NCI-H187 treated with DMSO at 0.1 percent for 48 hours (cell line): ENCODE data around the gene UBE2B.
"Not testable (repeated sequence)": the region's sequence is repeated elsewhere in the genome, so short reads cannot be mapped to it uniquely, and the experiment has no call there.

Source experiments
- DNase-seq: peaks from one replicate; lab custom pipeline; 2025; lab: John Stamatoyannopoulos, UW

Gene UBE2B

DNA sequence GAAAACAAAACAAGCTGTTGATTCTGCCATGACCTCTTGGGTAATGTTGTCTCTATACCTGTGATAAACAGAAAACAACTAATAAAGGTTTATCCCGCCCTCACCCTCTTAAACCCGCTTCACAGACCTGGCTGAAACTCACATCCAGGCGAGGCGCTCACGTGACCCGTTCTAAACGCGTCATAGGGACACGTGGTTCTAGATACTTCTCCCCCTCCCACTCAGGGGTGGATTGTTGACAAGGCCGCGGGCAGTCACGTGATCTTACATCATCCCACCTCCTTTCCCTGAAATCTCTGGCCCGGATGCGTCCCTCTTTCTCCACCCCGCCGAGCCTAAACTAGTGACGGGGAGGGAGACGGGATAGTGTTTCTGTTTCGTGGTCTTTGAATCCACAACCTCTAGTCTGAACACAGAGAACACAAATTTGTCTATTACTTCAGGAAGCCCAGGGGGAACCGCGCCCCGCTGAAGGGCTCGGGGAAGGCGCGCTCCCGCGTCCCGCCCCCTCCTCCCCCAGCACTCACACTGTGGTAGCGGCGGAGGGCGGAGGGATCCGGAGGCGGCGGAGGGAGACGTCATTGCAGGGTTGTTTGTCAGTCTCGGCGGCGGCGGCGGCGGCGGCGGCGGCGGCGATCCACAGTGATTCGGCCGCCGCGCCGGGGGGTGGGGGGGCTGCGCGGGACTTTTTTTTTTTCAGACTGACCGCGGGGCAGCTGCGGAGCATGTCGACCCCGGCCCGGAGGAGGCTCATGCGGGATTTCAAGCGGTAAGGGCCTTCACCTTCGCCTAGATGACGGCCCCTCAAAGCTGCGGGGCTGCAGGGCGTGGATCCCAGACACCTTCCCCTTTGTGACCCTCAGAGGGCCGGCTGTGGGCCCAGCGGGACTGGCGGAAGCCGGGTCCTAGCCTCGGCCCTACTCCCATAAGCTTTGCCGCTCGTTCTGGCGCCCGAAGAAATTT, at the start of gene UBE2B:
Gene UBE2B, plus strand, starts transcription at position 699 of the 963 bp plus-strand sequence. Its CDS starts 27 bp downstream, at position 726.
- DNase-seq = peak; percentile 94

DNA sequence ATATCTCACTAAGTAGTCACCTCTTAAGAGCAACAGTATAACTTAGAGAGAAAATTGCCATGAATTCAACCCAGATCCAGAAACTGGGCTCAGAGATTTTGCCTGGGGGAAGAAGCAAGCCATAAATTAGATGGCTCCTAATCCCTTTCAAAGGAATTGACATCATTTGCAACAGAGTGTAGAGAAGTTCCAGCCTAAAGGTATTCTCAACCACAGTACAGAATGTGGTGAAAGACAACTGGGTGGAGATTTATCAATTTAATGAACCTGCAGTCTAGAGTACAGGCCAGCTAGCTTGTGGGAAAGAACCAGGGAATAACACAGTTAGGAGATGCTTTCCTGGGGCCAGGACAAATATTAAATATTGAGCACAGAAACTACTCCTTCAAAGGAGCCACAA, 44.0 kb upstream of the UBE2B start:
- DNase-seq = no peak

DNA sequence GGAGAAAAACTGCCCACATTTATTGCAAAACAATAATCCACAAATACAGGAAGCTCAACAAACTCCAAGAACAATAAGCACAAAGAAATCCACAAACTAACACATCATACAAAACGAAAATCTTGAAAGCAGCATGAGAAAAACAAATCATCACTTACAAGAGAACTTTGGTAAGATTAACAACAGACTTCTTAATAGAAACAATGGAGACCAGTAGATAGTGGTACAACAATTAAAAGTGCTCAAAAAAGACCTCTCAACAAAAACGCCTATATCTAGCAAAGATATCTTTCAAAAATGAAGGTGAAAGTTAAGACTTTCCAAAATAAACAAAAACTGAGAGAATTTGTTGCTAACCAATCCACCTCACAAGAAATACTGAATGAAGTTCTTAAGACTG, 42.8 kb upstream of the UBE2B start:
- DNase-seq = no peak

DNA sequence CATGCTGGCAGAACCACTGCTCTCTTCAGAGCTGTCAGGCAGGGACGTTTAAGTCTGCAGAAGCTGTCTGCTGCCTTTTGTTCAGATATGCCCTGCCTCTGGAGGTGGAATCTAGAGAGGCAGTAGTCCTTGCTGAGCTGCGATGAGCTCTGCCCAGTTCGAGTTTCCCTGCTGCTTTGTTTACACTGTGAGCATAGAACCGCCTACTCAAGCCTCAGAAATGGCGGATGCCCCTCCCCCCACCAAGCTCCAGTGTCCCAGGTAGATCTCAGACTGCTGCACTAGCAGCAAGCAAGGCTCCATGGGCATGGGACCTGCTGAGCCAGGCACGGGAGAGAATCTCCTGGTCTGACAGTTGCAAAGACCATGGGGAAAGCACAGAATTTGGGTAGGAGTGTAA, 34.5 kb upstream of the UBE2B start:
- not testable (repeated sequence) for DNase-seq

DNA sequence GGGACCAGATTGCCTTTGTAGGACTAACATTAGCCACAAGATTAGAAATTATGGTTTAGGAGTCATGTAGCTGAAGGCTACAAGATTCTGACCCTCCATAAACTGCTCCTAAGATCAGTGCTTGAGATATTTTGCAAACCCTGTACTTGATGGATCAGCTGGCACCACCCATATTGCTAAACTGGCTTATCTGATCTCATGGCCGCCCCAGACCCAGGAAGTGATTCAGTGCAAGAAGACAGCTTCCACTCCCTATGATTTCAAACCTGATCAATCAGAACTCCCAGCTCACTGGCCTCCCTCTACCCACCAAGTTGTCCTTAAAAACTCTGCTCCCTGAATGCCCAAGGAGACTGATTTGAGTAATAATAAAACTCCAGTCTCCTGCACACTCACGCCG, 27.9 kb upstream of the UBE2B start:
- not testable (repeated sequence) for DNase-seq

DNA sequence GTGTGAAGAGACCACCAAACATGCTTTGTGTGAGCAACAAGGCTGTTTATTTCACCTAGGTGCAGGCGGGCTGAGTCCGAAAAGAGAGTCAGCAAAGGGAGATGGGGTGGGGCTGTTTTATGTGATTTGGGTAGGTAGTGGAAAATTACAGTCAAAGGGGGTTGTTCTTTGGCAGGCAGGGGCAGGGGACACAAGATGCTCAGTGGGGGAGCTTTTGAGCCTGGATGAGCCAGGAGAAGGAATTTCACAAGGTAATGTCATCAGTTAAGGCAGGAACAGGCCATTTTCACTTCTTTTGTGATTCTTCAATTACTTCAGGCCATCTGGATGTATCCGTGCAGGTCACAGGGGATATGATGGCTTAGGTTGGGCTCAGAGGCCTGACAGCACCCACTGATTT, 25.9 kb upstream of the UBE2B start:
- DNase-seq = not testable (repeated sequence)

DNA sequence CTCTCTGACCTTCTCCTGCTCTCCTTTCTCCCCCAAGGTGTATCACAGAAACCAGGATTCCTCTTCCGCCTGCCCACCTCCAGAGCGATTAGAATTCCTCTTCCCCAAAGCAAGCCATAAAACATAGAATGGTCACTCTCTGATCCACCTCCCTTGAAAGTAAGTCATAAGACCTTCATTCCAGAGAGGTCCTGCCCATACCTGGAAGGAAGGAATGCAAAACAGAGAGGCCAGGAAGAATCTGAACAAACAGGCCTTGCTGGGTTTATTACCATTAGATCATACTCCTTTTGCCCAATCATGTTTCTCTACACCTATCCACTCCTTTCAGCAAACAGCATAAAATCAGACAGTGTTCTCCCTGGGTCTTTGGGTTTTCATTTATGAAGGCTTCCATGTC, 25.4 kb upstream of the UBE2B start:
- DNase-seq = no peak

DNA sequence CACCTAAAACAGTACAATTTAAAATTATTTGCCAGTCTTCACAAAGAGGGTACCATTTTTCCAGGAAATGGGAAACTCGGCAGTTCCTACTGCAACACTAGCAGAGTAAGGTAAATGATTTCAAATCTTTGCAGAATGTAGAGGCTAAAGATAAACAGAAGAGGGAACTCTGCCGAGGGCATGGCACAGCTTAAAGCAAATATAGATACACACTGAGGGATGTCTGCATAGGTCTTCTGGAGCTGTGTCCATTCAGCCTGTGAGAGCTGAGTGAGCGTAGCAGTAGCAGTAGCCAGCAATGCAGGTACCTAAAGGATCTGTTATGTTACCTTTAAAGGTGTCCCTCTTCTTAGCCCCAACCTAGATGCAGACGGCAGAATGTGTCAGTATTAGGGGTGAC, 21.9 kb upstream of the UBE2B start:
- no peak for DNase-seq

DNA sequence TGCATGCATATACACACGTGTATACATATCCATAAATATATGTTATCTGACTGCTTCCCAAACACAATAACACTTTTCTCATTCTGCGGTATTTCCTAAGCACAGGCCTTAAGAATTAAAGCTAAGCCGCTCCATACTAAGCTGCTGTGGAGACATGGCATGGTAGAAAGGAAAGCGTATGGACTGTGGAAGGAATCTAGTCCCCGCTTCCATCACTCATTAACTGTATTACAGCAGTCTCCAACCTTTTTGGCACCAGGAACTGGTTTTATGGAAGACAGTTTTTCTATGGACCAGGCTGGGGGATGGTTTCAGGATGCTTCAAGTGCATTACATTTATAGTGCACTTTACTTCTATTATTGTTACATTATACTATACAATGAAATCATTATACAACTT, 15.7 kb upstream of the UBE2B start:
- no peak for DNase-seq

DNA sequence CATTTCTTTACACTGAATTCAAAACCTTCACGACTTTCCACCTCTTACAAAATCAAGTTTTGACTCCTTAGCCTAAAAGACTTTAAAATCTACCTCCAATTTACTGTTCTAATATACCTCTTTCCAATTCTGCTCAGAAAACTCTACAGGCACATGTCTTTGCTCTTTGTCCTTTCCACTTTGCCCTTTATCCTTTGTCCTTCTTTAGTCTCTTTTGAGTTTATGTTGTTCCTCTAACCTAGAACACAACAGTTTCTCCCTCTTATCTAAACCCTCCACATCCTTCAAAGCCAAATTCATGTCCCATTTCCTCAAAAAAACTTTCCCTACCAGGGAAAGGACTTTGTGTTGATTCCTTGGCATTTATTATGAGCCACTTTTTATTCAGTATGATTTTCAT, 5.8 kb upstream of the UBE2B start:
- no peak for DNase-seq

DNA sequence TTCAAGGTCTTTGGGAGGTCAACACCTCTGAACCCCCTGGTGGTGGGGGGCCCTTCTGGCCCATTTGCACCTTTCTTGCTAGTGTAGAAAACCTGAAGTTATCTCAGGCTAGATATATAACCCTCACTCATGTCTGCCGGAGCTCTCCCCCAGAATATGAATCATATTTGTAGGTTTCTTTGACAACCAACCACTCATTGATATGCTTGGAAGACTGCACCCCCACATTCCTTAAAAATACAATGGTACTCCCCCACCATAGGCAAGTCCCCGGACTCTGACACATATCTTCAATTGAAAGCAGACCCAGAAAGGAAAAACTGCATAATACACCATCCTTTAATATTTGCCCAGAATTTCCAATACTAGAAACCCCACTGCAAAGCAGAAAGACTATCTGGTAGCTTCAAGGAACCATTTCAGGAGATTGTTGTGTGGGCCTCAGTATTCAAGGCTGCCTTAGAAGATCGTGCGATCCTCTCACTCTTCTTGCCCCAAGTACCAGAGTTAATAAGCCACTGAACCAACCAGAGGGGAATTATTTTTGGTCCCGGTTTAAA, 978 bp upstream of the UBE2B start:
- DNase-seq = no peak

DNA sequence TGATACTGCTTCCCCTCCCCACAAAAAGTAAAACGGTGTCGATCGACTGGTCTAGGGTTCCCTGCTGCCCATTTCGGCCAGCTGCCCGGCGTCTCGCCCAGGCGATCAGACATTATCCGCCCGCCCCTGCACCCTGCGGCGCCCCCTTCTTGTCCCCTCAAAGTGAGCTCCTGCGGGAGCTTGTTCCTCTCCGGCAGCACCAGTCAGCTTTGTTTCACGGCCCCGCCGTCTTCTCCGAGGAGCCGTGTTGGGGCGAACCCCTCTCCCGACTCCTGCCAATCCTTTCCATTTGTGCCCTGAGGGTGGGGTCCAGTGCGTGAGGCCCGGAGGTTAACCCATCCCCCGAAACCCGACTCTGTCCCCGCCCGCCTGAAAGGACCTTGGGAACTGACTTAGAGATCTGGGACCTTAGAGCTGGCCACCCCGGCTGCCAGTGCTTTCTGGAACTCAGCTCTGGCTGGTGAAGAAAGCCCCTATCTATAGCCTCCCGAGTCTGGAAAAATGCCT, 518 bp downstream of the UBE2B start:
- no peak for DNase-seq

DNA sequence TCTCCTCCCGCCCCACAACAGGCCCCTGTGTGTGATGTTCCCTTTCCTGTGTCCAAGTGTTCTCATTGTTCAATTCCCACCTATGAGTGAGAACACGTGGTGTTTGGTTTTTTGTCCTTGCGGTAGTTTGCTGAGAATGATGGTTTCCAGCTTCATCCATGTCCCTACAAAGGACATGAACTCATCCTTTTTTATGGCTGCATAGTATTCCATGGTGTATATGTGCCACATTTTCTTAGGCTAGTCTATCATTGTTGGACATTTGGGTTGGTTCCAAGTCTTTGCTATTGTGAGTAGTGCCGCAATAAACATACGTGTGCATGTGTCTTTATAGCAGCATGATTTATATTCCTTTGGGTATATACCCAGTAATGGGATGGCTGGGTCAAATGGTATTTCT, 2.3 kb downstream of the UBE2B start:
- not testable (repeated sequence) for DNase-seq

DNA sequence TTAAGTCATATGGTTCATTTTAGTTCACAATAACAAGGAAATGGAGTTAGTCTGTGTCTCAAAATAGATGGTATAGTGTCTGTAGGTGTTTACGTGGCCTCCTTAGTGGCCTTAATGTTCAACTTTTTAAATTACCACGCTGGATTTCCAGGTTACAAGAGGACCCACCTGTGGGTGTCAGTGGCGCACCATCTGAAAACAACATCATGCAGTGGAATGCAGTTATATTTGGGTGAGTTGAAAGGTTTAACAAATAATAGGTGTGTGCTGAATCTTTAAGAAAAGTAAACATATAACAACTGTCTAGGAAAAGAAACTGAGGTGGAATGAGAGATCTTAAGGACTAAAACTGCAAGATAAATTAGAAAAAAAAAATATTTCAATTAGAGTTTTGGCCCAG, 2.9 kb downstream of the UBE2B start:
- no peak for DNase-seq

DNA sequence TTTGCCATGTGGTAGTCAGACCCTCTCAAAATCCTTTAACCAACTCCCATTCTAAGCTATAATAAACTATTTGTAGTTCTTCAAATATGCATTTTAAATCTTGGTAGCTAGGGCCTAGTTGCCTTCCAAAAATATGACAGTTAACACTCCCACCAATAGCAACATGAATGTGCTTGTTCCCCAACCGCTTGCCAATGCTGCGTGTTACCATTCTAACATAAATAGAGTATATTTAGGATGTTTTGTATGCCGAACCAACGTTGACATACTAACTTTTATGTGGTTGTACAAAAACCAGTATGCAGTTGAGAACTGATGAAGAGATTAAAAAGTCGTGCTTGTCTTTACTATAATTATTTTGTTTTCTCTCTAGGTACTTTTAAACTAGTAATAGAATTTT, 9.0 kb downstream of the UBE2B start:
- DNase-seq = no peak

DNA sequence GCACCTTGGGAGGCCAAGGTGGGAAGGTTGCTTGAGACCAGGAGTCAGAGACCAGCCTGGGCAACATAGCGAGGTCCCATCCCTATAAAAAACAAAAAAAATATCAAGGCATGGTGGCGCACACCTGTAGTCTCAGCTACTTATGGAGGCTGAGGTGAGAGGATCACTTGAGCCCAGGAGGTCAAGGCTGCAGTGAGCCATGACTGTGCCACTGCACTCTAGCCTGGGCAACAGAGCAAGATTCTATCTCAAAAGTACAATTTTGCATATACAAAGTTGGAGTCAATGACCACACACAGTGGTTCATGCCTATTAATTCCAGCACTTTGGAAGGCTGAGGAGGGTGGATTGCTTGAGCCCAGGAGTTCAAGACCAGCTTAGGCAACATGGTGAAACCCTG, 10.8 kb downstream of the UBE2B start:
- DNase-seq = not testable (repeated sequence)

DNA sequence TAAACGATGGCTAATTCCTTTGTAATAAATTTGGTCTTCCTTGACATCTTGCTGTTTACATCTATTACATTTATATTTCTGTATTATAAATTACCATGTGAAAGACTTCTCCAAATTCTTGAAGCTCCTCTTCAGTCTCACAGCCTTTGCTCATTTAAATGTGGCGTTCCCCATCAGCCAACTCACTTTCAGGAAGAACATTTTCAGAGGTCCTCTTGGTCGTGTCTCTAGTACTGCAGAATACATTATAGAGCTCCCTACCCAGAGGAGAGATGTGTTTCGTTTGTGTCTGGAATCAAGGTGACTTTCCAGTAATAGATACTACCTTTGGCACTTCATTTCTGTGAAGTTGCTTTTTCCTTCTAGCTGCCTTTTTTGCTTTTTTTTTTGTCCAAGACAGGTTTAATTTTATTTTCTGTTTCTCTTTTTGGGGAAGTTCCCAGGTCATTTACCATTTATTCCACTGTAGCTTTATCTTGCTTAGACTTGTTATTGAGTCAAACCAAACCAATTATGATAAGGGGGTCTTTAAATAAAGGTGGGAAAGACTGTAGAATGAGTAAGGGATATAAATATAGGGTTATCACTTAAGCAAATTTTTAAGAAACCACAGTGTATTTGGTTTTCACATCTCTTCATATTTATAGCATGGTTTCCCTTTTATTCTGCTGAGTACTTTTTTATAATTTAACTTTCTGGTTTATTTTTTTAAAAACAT, 12.8 kb downstream of the UBE2B start:
- DNase-seq = no peak

DNA sequence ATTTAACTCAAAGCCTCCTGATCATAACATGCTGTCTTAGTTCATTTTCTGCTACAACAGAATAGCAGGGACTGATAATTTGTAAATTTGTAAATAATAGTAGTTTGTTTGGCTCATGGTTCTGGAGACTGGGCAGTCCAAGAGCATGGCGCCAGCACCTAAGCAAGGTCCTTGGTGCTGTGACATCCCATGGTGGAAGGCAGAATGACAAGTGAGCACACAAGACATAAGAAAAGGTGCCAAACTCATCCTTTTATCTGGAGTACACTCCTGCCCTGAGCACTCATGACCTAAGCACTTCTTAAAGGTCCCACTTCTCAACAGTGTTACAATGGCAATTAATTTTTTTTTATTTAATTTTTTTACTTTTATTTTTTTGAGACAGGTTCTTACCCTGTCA, 16.1 kb downstream of the UBE2B start:
- no peak for DNase-seq

DNA sequence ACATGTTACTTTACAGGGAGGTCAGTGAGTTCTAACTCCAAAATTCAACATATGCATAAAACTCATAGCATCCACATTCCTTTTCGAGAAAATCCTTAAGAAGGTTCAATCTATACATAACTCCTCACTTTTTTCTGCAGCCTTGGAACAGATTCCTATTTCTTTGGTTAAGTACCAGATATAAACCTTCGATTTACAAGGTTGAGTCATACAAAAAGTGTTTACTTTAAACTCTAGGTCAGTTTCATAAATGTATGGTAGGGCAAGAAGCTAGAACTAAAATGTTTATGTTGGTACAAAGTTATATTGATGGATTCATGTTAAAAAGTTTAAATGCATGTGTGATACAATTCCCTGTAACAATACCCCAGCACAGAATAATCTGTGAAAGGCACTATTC, 20.9 kb downstream of the UBE2B start:
- no peak for DNase-seq

DNA sequence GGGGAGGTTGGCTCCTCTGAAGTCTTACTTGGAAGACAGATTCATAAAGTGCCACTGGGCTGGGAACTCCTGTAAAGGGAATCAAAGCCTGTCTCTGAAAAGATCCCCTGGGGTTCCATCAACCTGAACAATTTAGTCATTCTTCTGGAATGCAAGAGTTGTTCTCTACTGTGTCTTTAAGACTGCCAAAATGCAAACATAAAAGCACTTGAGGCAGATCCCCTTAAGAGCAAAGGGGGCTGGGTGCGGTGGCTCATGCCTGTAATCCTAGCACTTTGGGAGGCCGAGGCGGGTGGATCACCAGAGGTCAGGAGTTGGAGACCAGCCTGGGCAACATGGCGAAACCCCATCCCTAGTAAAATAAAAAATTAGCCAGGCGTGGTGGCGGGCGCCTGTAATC, 23.6 kb downstream of the UBE2B start:
- DNase-seq = no peak

DNA sequence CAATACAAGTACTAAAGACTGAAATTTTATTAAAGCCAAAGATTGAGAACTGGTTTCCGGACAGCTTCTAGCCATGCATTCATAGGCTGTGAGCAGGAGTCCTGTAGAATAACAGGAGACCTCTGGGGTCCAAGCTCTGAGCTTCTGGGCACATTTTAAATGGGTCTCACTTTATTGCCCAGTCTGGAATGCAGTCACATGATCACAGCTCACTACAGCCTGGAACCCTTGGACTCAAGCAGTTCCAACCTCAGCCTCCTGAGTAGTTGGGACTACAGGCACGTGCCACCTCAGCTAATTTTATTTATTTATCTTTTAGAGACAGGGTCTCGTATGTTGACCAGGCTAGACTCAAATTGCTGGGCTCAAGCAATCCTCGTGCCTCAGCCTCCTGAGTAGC, 24.9 kb downstream of the UBE2B start:
- DNase-seq = no peak

DNA sequence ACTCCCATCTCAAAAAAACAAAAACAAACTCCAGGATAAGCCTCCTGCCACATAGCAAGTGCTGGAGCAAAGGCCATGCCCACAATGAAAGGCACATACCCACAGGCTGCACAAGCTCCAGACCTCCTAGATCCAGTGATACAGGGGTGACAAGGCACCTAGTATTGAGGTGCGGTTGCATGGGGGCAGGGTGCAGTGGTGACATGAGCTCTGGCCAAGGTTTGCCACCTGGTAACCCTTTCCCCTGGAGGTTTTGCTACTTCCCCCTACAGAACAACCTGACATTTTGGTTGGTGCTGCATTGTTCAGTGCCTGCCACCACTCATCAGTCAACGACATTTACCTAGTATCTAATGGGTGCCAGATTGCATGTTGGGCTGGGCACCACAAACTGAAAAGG, 25.8 kb downstream of the UBE2B start:
- no peak for DNase-seq
